MCF 10A (cell line): Measurements from ENCODE around the gene PDF. TPM values are rescaled to one million over a fixed set of nuclear protein-coding genes. Genes with fewer than 3 reads are reported as not detected.
"Not testable (repeated sequence)": the region's sequence is repeated elsewhere in the genome, so short reads cannot be mapped to it uniquely, and the experiment has no call there.

Experiments
- BruUV-seq: library from RNA; stranded (reverse); fragments of 400-500 nt; replicated peaks from 2 replicates; lab custom pipeline; 2021; lab: Mats Ljungman, UMichigan
- CTCF ChIA-PET: fragments of 300-600 bp; sonication (Branson Sonifier 250); formaldehyde crosslinking; extraction: SDS; loops from one replicate; lab custom pipeline; 2021; ENCODE audit warnings: antibody characterized with exemption, inconsistent platforms; lab: Yijun Ruan, JAX
- POLR2A ChIA-PET: fragments of 300-600, 350-650 bp; sonication (Branson Sonifier 250); formaldehyde crosslinking; extraction: SDS; loops from one replicate; lab custom pipeline; 2020; ENCODE audit warnings: antibody characterized with exemption, inconsistent platforms; lab: Yijun Ruan, JAX
- DNase-seq: peaks from one replicate; pipeline ENCODE4 v3.0.0-alpha.2; 2018; ENCODE audit not compliant: unreplicated experiment
- H3K27ac Mint-ChIP-seq: one replicate; pipeline ENCODE4 v1.8.0; 2022; ENCODE audit warnings: mild to moderate bottlenecking, low read depth, mixed read lengths; ENCODE audit not compliant: unreplicated experiment
- H3K27me3 Mint-ChIP-seq: one replicate; pipeline ENCODE4 v1.8.0; 2022; ENCODE audit warnings: mixed read lengths; ENCODE audit not compliant: insufficient read depth, unreplicated experiment
- H3K36me3 Mint-ChIP-seq: one replicate; pipeline ENCODE4 v1.8.0; 2022; ENCODE audit warnings: mild to moderate bottlenecking, moderate library complexity, mixed read lengths; ENCODE audit not compliant: insufficient read depth, unreplicated experiment
- H3K4me1 Mint-ChIP-seq: one replicate; pipeline ENCODE4 v1.8.0; 2022; ENCODE audit warnings: mixed read lengths; ENCODE audit not compliant: insufficient read depth, unreplicated experiment
- H3K4me3 Mint-ChIP-seq: one replicate; pipeline ENCODE4 v1.8.0; 2022; ENCODE audit warnings: mild to moderate bottlenecking, moderate library complexity, mixed read lengths; ENCODE audit not compliant: unreplicated experiment
- H3K9me3 Mint-ChIP-seq: one replicate; pipeline ENCODE4 v1.8.0; 2022; ENCODE audit warnings: mixed read lengths; ENCODE audit not compliant: unreplicated experiment
- intact Hi-C: fragments of 100-400 bp; cut with micrococcal nuclease; formaldehyde crosslinking; loops from 2 replicates; pipeline ENCODE4 v1.14.1; 2022
- total RNA-seq: library from RNA; stranded (reverse); gene quantifications from 2 replicates; pipeline ENCODE4 v1.2.3, GENCODE V29; 2022
- TF ChIP-seq, protein P1 (sequence below): fragments of 200-600 bp; IDR thresholded peaks from one replicate; pipeline ENCODE4 v1.8.0; 2022; ENCODE audit warnings: antibody characterized with exemption, mild to moderate bottlenecking; ENCODE audit not compliant: unreplicated experiment

Gene PDF
- total RNA-seq, 1 experiment from 2014 or later: 24.8 TPM

DNA sequence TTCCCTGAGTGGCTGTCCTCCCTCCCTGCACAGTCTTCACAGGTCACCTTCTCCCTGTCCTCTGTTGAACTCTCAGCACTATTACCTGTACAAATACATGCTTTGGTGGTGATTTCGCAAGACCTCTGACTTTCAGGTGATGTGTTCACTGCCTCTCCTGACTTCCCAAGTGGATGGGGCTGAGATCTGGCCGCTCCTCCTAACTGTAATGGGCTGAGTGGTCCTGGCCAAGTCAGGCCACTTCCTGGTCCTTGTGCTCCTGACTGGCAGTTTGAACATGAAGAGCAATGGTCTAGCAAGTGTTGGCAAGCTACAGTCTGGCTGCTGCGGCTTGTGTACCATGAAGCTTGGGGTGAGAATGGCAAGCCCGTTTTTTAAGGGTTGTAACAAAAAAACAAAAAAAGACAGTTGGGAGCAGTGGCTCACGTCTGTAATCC, 32.9 kb upstream of the PDF start:
- BruUV-seq: no TSS peak
- no peaks in the 10 kb centered on the region for H3K27me3 Mint-ChIP-seq
- intact Hi-C loops: no loop called here
- H3K27ac Mint-ChIP-seq: no peak overlapping the region
- H3K36me3 Mint-ChIP-seq: peaks cover 75% of the 10 kb centered on the region
- CTCF ChIA-PET: interaction anchor here (1.3 kb wide), 1 partner anchor 23 kb away, joined by 4 read pairs; the partner anchor contains the start of gene NIP7
- POLR2A ChIA-PET: no interaction called here
- DNase-seq: peak; percentile 19
- no peaks in the 10 kb centered on the region for H3K4me1 Mint-ChIP-seq
- TF ChIP-seq, protein P1, sequence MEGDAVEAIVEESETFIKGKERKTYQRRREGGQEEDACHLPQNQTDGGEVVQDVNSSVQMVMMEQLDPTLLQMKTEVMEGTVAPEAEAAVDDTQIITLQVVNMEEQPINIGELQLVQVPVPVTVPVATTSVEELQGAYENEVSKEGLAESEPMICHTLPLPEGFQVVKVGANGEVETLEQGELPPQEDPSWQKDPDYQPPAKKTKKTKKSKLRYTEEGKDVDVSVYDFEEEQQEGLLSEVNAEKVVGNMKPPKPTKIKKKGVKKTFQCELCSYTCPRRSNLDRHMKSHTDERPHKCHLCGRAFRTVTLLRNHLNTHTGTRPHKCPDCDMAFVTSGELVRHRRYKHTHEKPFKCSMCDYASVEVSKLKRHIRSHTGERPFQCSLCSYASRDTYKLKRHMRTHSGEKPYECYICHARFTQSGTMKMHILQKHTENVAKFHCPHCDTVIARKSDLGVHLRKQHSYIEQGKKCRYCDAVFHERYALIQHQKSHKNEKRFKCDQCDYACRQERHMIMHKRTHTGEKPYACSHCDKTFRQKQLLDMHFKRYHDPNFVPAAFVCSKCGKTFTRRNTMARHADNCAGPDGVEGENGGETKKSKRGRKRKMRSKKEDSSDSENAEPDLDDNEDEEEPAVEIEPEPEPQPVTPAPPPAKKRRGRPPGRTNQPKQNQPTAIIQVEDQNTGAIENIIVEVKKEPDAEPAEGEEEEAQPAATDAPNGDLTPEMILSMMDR: no peak
- H3K4me3 Mint-ChIP-seq: no peak overlapping the region
- no peaks in the 10 kb centered on the region for H3K9me3 Mint-ChIP-seq

DNA sequence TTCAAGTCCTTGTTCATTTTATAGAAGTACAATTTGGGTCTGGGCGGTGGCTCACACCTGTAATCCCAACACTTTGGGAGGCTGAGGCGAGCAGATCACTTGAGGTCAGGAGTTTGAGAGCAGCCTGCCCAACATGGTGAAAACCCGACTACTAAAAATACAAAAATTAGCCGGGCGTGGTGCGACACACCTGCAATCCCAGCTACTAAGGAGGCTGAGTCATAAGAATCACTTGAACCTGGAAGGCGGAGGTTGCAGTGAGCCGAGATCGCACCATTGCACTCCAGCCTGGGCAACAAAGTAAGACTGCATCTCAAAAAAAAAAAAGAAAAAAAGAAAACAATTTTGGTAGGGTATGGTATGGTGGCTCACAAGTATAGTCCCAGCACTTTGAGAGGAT, 29.7 kb upstream of the PDF start:
- intact Hi-C loops, POLR2A ChIA-PET, H3K9me3 Mint-ChIP-seq, BruUV-seq, H3K4me1 Mint-ChIP-seq, H3K27me3 Mint-ChIP-seq, H3K27ac Mint-ChIP-seq, H3K4me3 Mint-ChIP-seq: not testable (repeated sequence)
- peaks cover 75% of the 10 kb centered on the region for H3K36me3 Mint-ChIP-seq
- peak; percentile 16 for DNase-seq
- CTCF ChIA-PET: interaction anchor here (0.5 kb wide), 1 partner anchor 43 kb away, joined by 3 read pairs; no protein-coding TSS in a partner anchor

DNA sequence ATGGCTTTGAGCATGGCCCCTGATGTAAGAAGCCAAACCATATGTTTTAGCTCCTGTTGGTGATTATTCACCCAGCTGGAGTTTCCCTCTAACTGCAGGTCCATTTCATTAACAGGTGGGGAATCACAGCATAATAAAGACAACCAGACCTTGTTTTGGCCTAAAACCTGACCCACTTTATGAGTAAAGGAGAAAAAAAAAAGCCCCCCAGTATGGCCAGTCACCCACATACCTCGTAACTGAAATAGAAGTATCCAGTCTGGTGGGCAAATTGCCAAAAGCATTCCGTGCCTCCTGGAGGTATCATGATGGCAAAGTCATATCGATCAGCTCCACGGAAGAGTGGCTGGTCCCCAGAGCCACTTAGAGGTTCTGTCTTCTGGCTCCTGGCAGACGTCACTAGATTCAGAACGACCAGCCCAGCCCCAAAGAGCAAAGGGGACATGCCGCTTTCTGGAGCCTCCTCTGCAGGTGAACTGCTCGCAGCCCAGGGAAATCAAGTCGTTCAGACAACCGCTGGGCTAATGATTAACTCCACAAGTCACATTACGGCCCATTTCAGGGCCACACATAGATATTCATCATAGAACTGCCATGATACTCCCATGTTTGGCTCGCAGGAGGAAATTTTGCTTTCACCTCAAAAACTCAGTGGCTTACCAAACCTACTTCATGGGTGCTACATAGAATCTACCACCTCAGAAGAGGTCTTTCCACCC, 21.1 kb upstream of the PDF start, which contains the start of gene TMED6:
Gene TMED6, minus strand, starts transcription at position 478 of the 719 bp plus-strand sequence. Its CDS starts 33 bp downstream, at position 445.
- CTCF ChIA-PET: interaction anchor here (0.7 kb wide), 1 partner anchor 218 kb away, joined by 5 read pairs; no protein-coding TSS in a partner anchor
- Mint-ChIP-seq H3K4me3 (no peak within 1 kb of the TSS), H3K9me3 (no peaks in the 10 kb centered on the region), H3K27ac (no peak within 1 kb of the TSS), H3K36me3 (peaks cover 49% of the 10 kb centered on the region), H3K4me1 (no peaks in the 10 kb centered on the region), H3K27me3 (no peaks in the 10 kb centered on the region)
- no TSS peak for BruUV-seq
- POLR2A ChIA-PET: interaction anchor here (0.6 to 2.2 kb wide), 2 partner anchors 10 to 1118 kb away, joined by 3 to 12 read pairs; no protein-coding TSS in a partner anchor
- TF ChIP-seq, protein P1: no peak
- intact Hi-C loops: no loop called here
- DNase-seq: no peak

DNA sequence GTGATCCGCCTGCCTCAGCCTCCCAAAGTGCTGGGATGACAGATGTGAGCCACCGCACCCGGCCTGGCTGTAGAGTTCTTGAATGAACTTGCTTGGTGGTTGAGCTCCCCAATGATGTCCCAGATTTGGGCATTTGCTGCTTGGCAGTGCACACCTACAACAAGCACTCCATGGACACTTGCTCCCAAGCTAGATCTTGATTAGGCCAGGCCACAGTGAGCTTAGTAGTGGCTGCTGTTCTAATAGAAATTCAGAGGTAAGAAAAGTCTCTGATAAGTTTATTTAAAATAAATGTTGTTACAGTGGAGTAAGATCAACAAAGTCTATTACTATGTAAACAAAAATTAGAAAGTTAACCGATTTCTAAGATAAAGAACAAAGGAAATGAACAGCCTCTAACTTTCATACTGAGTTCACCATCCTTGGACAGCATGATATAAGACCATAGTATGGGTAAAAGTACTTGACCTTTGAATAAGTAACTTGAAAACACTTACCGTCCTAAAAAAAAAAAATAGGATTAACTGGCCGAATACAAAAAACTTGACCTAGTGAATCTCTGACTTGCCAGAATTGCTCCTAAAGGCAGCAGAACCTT, 20.2 kb upstream of the PDF start:
- no peaks in the 10 kb centered on the region for H3K9me3 Mint-ChIP-seq
- H3K4me1 Mint-ChIP-seq: no peaks in the 10 kb centered on the region
- no peak overlapping the region for H3K27ac Mint-ChIP-seq
- BruUV-seq: no TSS peak
- no peaks in the 10 kb centered on the region for H3K27me3 Mint-ChIP-seq
- ChIA-PET POLR2A (interaction anchor here (0.6 to 2.2 kb wide), 3 partner anchors 10 to 1118 kb away, joined by 3 to 12 read pairs (median 3); no protein-coding TSS in a partner anchor), CTCF (no interaction called here)
- no peak for DNase-seq
- peaks cover 40% of the 10 kb centered on the region for H3K36me3 Mint-ChIP-seq
- intact Hi-C loops: no loop called here
- TF ChIP-seq, protein P1: no peak
- H3K4me3 Mint-ChIP-seq: no peak overlapping the region
